Measurements from ENCODE around the gene TOP3A. TPM values are rescaled to one million over a fixed set of nuclear protein-coding genes. Genes with fewer than 3 reads are reported as not detected.

Gene TOP3A
- total RNA-seq, 6 experiments from 2014 or later, result 23.0 to 26.4 (median 24.0) TPM

DNA sequence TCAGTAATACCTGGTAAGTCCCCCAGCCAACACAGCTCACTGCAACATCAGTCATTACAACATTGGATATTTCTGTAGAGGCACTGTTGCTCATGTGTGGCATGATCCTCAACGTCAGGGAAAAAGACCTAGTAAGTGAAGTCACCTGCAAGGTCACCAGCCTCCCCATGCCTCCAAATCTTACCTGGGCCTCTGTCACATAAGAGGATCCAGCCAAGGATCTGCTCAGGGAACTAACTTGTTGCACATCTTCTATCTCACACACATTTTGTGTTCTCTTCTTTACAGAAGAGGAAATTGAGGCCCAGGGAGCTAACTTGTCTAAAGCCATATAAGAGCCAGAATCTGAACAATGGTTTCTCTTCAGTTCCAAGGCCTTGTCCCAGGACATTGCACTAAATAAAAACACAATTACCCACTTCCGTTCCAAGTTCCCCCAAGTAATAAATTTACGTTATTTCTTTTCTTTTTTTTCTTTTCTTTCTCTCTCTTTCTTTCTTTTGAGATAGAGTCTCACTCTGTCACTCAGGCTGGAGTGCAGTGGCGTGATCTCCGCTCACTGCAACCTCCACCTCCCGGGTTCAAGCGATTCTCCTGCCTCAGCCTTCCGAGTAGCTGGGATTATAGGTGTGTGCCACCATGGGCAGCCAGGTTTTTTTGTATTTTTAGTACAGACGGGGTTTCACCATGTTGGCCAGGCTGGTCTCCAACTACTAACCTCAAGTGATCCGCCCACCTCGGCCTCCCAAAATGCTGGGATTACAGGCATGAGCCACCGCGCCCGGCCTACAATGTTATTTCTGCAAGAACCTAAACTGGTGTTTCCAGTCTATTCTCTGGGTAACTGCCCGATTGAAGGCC, 47.3 kb upstream of the TOP3A start:
- no peak for DNase-seq
- H3K27ac Mint-ChIP-seq, result 0 out of 2 replicates have a peak overlapping the region, but pooled peaks have one; percentile 26
- peaks cover 19% of the 10 kb centered on the region for H3K4me1 Mint-ChIP-seq (ENCODE audit: low read depth)
- H3K4me3 Mint-ChIP-seq, result peak overlapping the region; percentile 88
- TF ChIP-seq, protein P1, sequence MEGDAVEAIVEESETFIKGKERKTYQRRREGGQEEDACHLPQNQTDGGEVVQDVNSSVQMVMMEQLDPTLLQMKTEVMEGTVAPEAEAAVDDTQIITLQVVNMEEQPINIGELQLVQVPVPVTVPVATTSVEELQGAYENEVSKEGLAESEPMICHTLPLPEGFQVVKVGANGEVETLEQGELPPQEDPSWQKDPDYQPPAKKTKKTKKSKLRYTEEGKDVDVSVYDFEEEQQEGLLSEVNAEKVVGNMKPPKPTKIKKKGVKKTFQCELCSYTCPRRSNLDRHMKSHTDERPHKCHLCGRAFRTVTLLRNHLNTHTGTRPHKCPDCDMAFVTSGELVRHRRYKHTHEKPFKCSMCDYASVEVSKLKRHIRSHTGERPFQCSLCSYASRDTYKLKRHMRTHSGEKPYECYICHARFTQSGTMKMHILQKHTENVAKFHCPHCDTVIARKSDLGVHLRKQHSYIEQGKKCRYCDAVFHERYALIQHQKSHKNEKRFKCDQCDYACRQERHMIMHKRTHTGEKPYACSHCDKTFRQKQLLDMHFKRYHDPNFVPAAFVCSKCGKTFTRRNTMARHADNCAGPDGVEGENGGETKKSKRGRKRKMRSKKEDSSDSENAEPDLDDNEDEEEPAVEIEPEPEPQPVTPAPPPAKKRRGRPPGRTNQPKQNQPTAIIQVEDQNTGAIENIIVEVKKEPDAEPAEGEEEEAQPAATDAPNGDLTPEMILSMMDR (IDR thresholded peaks at IDR 0.05), result no peak
- no peaks in the 10 kb centered on the region for H3K9me3 Mint-ChIP-seq
- H3K27me3 Mint-ChIP-seq (ENCODE audit: insufficient read depth), result no peaks in the 10 kb centered on the region
- H3K36me3 Mint-ChIP-seq (ENCODE audit: low read depth), result no peaks in the 10 kb centered on the region

DNA sequence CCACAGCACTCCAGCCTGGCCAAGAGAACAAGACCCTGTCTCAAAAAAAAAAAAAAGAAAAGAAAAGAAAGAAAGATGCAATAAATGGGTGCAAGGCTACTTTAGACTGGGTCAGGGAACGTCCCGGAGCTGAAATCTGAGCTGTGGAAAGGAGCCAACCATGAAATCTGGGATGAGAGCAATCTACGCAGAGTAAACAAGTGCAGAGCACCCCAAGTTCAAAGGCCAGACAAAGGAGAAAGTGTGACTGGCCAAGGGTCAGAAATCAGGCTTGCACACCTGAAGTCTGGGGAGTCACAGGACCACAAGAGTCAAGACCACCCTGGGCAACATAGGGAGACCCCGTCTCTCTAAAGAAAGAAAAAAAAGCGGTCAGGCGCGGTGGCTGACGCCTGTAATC, 45.7 kb upstream of the TOP3A start:
- Mint-ChIP-seq H3K4me3 (no peak overlapping the region), H3K27ac (no peak overlapping the region), H3K36me3 (ENCODE audit: low read depth) (no peaks in the 10 kb centered on the region), H3K4me1 (ENCODE audit: low read depth) (peaks cover 25% of the 10 kb centered on the region), H3K27me3 (ENCODE audit: insufficient read depth) (no peaks in the 10 kb centered on the region), H3K9me3 (no peaks in the 10 kb centered on the region)
- TF ChIP-seq, protein P1 (IDR thresholded peaks at IDR 0.05), result no peak
- DNase-seq, result no peak

DNA sequence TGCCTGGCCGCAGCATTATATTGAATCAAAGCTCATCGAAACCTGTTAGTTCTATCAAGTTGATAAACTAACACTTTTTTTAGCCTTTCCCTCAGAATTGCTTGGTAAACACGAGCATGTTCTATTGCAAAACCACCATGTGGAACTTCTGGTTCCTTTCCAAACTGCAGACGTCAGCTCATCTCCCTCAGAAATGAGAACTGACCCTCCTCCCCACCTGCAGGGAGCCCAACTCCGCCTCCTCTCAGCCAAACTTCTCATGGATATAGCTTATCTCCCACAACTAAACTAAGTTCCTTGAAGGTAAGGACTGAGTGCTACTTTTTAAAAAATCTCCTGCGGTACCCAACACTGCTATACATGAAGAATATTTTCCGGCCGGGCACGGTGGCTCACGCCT, 41.8 kb upstream of the TOP3A start:
- H3K27me3 Mint-ChIP-seq (ENCODE audit: insufficient read depth), result no peaks in the 10 kb centered on the region
- H3K9me3 Mint-ChIP-seq, result no peaks in the 10 kb centered on the region
- H3K4me1 Mint-ChIP-seq (ENCODE audit: low read depth), result peaks cover 11% of the 10 kb centered on the region
- DNase-seq, result no peak
- TF ChIP-seq, protein P1 (IDR thresholded peaks at IDR 0.05), result no peak
- no peak overlapping the region for H3K4me3 Mint-ChIP-seq
- H3K36me3 Mint-ChIP-seq (ENCODE audit: low read depth), result peaks cover 4% of the 10 kb centered on the region; the same call in 1 of the 2 replicates
- H3K27ac Mint-ChIP-seq, result peak overlapping the region; percentile 45

DNA sequence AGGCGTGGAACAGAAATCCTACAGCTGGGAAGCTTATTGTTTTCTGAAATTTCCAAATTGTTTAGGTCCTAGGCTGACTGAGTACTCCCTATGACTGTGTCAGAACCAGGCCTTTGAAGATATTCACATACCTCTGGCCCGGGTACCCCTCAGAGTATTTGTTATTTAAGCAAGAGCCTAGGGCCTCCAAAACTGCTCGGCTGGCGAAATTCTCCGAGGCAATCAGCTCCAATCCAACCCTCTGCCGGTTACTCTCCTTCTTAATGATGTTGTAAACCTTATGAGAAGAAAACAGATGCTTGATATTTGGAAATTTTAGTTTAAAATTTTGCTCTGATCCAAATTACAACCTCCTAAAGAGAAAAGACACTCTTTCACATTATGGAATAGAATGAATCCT, 38.7 kb upstream of the TOP3A start:
- DNase-seq, result no peak
- TF ChIP-seq, protein P1 (IDR thresholded peaks at IDR 0.05), result no peak
- no peaks in the 10 kb centered on the region for H3K9me3 Mint-ChIP-seq
- no peak overlapping the region for H3K4me3 Mint-ChIP-seq
- no peak overlapping the region for H3K27ac Mint-ChIP-seq
- H3K4me1 Mint-ChIP-seq (ENCODE audit: low read depth), result peaks cover 11% of the 10 kb centered on the region
- H3K36me3 Mint-ChIP-seq (ENCODE audit: low read depth), result peaks cover 4% of the 10 kb centered on the region; the same call in 1 of the 2 replicates
- H3K27me3 Mint-ChIP-seq (ENCODE audit: insufficient read depth), result no peaks in the 10 kb centered on the region

DNA sequence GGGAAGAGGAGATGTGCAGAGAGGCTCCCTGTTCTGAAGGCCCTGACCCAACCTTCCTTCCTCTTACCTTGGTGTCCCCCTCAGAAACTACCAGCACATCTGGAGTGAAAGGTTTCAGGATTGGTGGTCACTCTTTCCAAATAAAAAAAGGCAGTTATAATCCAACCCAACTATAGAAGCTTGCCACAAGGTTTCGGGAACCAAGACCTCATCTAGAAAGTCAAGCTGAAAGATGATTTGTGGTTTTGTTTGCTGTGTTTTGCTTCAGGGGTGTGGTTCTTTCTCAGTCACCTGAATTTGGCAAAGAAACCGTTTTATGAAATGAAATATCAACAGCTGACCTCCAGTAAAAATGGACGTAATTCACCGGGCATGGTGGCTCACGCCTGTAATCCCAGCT, 29.2 kb upstream of the TOP3A start:
- H3K9me3 Mint-ChIP-seq, result no peaks in the 10 kb centered on the region
- H3K27me3 Mint-ChIP-seq (ENCODE audit: insufficient read depth), result no peaks in the 10 kb centered on the region; the same call in 1 of the 2 replicates
- H3K4me3 Mint-ChIP-seq, result no peak overlapping the region
- H3K27ac Mint-ChIP-seq, result no peak overlapping the region
- TF ChIP-seq, protein P1 (IDR thresholded peaks at IDR 0.05), result no peak
- DNase-seq, result no peak
- no peaks in the 10 kb centered on the region for H3K4me1 Mint-ChIP-seq (ENCODE audit: low read depth)
- H3K36me3 Mint-ChIP-seq (ENCODE audit: low read depth), result peaks cover 14% of the 10 kb centered on the region

Measured in HFFc6 (cell line).